Activated T-cell treated with anti-CD3 and anti-CD28 coated beads, Interleukin-2, amount 50 U/mL, for 4 hours (primary cell): ENCODE measurements around the gene CEP85. TPM values are rescaled to one million over a fixed set of nuclear protein-coding genes. Genes with fewer than 3 reads are reported as not detected.
"Not testable (repeated sequence)": the region's sequence is repeated elsewhere in the genome, so short reads cannot be mapped to it uniquely, and the experiment has no call there.

Experiments
- ATAC-seq, 2 donors: fragments of 200-7000 bp; cut with Tn5 transposase; one replicate each; pipeline ENCODE4 v1.10.0; 2021
- DNase-seq: peaks from one replicate; pipeline ENCODE4 v3.0.0-alpha.2; 2020
- H3K27me3 Mint-ChIP-seq: one replicate; pipeline ENCODE4 v1.8.0; 2021; ENCODE audit warnings: low read depth, mixed read lengths
- H3K36me3 Mint-ChIP-seq: one replicate; pipeline ENCODE4 v1.8.0; 2022; ENCODE audit warnings: mixed read lengths; ENCODE audit not compliant: insufficient read depth
- H3K4me1 Mint-ChIP-seq: one replicate; pipeline ENCODE4 v1.8.0; 2021; ENCODE audit warnings: low read depth, mixed read lengths
- H3K4me3 Mint-ChIP-seq: one replicate; pipeline ENCODE4 v1.8.0; 2021; ENCODE audit warnings: mild to moderate bottlenecking, moderate library complexity, mixed read lengths
- H3K9me3 Mint-ChIP-seq: one replicate; pipeline ENCODE4 v1.8.0; 2021; ENCODE audit warnings: mixed read lengths
- total RNA-seq, 3 donors: library from RNA; stranded (reverse); gene quantifications; one replicate each; pipeline ENCODE4 v1.2.1, GENCODE V29; 2021

Gene CEP85
- total RNA-seq, 3 donors from 2014 or later, result 25.5 to 28.7 (median 25.7) TPM

- peaks cover 7% of the 10 kb centered on the region for H3K36me3 Mint-ChIP-seq
- H3K4me1 Mint-ChIP-seq, result peaks cover 11% of the 10 kb centered on the region
- H3K9me3 Mint-ChIP-seq, result no peaks in the 10 kb centered on the region
- no peak for ATAC-seq
- no peaks in the 10 kb centered on the region for H3K27me3 Mint-ChIP-seq
- H3K4me3 Mint-ChIP-seq, result no peak overlapping the region
- DNase-seq, result no peak
These were observed 63.2 kb downstream of the CEP85 start for GRCh38 chr1:26297057-26297790.

GRCh38 chr1:26297791-26298124 lies 63.8 kb downstream of the CEP85 start:
- H3K36me3 Mint-ChIP-seq, result peaks cover 7% of the 10 kb centered on the region
- no peaks in the 10 kb centered on the region for H3K27me3 Mint-ChIP-seq
- H3K4me1 Mint-ChIP-seq, result peaks cover 11% of the 10 kb centered on the region
- no peak overlapping the region for H3K4me3 Mint-ChIP-seq
- DNase-seq, result no peak
- H3K9me3 Mint-ChIP-seq, result no peaks in the 10 kb centered on the region
- no peak for ATAC-seq

GRCh38 chr1:26300578-26301275 lies 66.7 kb downstream of the CEP85 start:
- Mint-ChIP-seq H3K27me3 (no peaks in the 10 kb centered on the region), H3K4me3 (no peak overlapping the region), H3K9me3 (no peaks in the 10 kb centered on the region), H3K4me1 (peaks cover 2% of the 10 kb centered on the region), H3K36me3 (peaks cover 2% of the 10 kb centered on the region)
- no peak for DNase-seq
- ATAC-seq, result no peak

GRCh38 chr1:26302733-26303405 lies 68.9 kb downstream of the CEP85 start:
- Mint-ChIP-seq H3K4me1 (peaks cover 20% of the 10 kb centered on the region), H3K4me3 (no peak overlapping the region)

GRCh38 chr1:26305667-26306289 lies 71.8 kb downstream of the CEP85 start:
- ATAC-seq (peak in 1 of 2 donors; percentile 1), DNase-seq (no peak)
- Mint-ChIP-seq H3K36me3 (no peaks in the 10 kb centered on the region), H3K27me3 (no peaks in the 10 kb centered on the region), H3K4me1 (peaks cover 28% of the 10 kb centered on the region), H3K9me3 (no peaks in the 10 kb centered on the region), H3K4me3 (peak overlapping the region; percentile 96)

More at GRCh38 chr1:26302733-26303405, 68.9 kb downstream of the CEP85 start:
- DNase-seq, result no peak
- H3K27me3 Mint-ChIP-seq, result no peaks in the 10 kb centered on the region
- ATAC-seq, result no peak
- H3K9me3 Mint-ChIP-seq, result no peaks in the 10 kb centered on the region
- H3K36me3 Mint-ChIP-seq, result no peaks in the 10 kb centered on the region

DNA sequence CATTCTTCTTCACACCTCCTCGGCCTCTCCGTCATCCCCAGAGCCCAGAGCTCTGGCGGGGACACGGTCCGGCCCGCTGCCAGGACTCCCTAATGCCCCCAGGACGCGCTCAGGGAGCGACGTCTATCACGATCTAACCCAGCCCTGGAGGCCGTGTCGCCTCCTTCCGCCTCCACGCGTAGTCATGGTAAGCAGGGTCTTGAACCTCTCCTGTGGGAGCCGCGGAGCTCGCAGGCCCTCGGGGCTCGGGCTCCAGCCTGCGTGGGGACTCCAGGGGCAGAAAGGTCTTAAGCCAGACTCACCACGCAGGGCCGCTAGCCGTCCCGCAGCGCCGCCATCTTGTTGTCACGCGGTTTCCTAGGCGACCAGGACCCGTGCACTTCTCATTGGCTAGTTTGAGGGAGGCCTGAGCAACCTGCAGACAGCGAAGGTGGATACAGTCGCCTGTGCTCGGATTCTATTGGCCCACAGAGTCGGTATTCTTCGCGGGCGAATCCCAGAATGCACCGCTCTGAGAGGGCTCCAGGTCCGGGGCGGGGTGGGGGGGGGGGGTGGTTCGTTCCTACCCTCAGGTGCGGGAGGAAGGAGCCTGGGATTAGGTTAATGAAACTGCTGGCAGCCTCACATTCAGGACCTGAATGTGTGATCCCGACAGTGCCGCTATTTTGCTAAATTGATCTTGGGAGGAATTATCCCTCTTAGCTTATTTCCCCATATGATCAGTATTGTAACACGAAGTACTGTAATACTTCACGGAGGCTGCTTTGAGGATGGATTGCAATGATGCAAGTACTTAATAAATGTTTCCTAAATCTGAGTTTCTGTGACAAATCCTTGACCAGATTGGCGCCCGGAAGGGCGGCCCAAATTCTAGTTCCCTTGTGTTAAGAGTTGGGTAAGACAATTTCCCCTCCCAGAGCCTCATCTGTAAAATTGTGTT lies 72.6 kb downstream of the CEP85 start, which contains the start of gene UBXN11:
UBXN11 (minus strand) TSS at position 347 of the 940 bp plus-strand sequence. CDS start 3,753 bp downstream, outside the sequence.
- Mint-ChIP-seq H3K36me3 (no peaks in the 10 kb centered on the region), H3K27me3 (no peaks in the 10 kb centered on the region), H3K4me3 (peak within 1 kb of the TSS; percentile 96), H3K4me1 (peaks cover 28% of the 10 kb centered on the region), H3K9me3 (no peaks in the 10 kb centered on the region)
- ATAC-seq (peak; percentile 99), DNase-seq (peak; percentile 85)

DNA sequence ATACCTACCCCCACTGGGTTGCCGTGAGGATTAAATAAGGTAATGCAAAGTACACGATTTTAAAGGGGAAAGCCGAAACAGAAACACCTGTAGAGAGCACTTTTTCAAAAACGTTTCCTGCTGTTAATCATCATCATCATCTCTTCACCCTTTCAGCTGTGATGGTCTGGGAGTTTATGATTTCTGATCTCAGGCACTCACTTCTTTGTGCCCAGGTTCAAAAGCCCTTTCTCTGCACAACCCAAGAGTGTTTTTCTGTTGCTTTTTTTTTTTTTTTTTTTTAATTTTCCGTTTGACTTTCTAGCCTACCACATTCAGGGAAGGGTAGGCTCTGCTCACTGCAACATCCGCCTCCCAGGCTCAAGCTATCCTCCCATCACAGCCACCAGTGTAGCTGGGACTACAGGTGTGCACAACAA lies 73.4 kb downstream of the CEP85 start:
- Mint-ChIP-seq H3K4me3 (peak overlapping the region; percentile 96), H3K36me3 (no peaks in the 10 kb centered on the region), H3K27me3 (no peaks in the 10 kb centered on the region), H3K9me3 (no peaks in the 10 kb centered on the region), H3K4me1 (peaks cover 28% of the 10 kb centered on the region)
- DNase-seq (no peak), ATAC-seq (peak; percentile 3 to 16)

- peak; percentile 8 to 22 for ATAC-seq
- not testable (repeated sequence) for H3K36me3 Mint-ChIP-seq
- H3K4me3 Mint-ChIP-seq, result peak overlapping the region; percentile 56
These were observed 74.2 kb downstream of the CEP85 start for GRCh38 chr1:26307966-26308899.

GRCh38 chr1:26314501-26314900 lies 80.5 kb downstream of the CEP85 start:
- H3K4me3 Mint-ChIP-seq, result no peak overlapping the region
- no peak for ATAC-seq

More at GRCh38 chr1:26307966-26308899, 74.2 kb downstream of the CEP85 start:
- peaks cover 32% of the 10 kb centered on the region for H3K4me1 Mint-ChIP-seq
- DNase-seq, H3K27me3 Mint-ChIP-seq, H3K9me3 Mint-ChIP-seq: not testable (repeated sequence)

GRCh38 chr1:26315874-26316850 lies 82.2 kb downstream of the CEP85 start:
- peak overlapping the region; percentile 91 for H3K4me3 Mint-ChIP-seq
- no peak for ATAC-seq
- peaks cover 74% of the 10 kb centered on the region for H3K4me1 Mint-ChIP-seq
- H3K9me3 Mint-ChIP-seq, result no peaks in the 10 kb centered on the region
- no peak for DNase-seq
- no peaks in the 10 kb centered on the region for H3K27me3 Mint-ChIP-seq
- H3K36me3 Mint-ChIP-seq, result peaks cover 6% of the 10 kb centered on the region

More at GRCh38 chr1:26314501-26314900, 80.5 kb downstream of the CEP85 start:
- Mint-ChIP-seq H3K27me3 (no peaks in the 10 kb centered on the region), H3K4me1 (peaks cover 60% of the 10 kb centered on the region), H3K36me3 (peaks cover 2% of the 10 kb centered on the region), H3K9me3 (no peaks in the 10 kb centered on the region)
- DNase-seq, result no peak

GRCh38 chr1:26317146-26317545 lies 83.1 kb downstream of the CEP85 start:
- no peaks in the 10 kb centered on the region for H3K9me3 Mint-ChIP-seq
- H3K4me1 Mint-ChIP-seq, result peaks cover 82% of the 10 kb centered on the region
- H3K4me3 Mint-ChIP-seq, result peak overlapping the region; percentile 91
- ATAC-seq (no peak), DNase-seq (no peak)
- peaks cover 11% of the 10 kb centered on the region for H3K36me3 Mint-ChIP-seq
- no peaks in the 10 kb centered on the region for H3K27me3 Mint-ChIP-seq
